SHP77 (cell line): ENCODE measurements around the gene NLGN1.
"Not testable (repeated sequence)": the region's sequence is repeated elsewhere in the genome, so short reads cannot be mapped to it uniquely, and the experiment has no call there.

Source experiments
- DNase-seq, 2 experiments: peaks; one replicate each; lab custom pipeline; 2025; lab: John Stamatoyannopoulos, UW

Gene NLGN1

GRCh38 chr3:173553635-173554280, 156.2 kb downstream of the NLGN1 start:
- peak; percentile 8 to 25 for DNase-seq

GRCh38 chr3:173556546-173556945, 159.0 kb downstream of the NLGN1 start:
- DNase-seq, result no peak

GRCh38 chr3:173567997-173568396, 170.5 kb downstream of the NLGN1 start:
- DNase-seq, result no peak

- DNase-seq, result no peak
Observed at GRCh38 chr3:173568623-173569022, 171.1 kb downstream of the NLGN1 start.

- no peak for DNase-seq
Observed at GRCh38 chr3:173583496-173583895, 186.0 kb downstream of the NLGN1 start.

- peak; percentile 11 to 42 for DNase-seq
Observed at GRCh38 chr3:173584093-173584837, 186.7 kb downstream of the NLGN1 start.

GRCh38 chr3:173584838-173585831, 187.6 kb downstream of the NLGN1 start:
- DNase-seq, result peak; percentile 66 to 79

GRCh38 chr3:173586166-173586565, 188.6 kb downstream of the NLGN1 start:
- peak in 1 of 2 experiments; percentile 1 for DNase-seq

- no peak for DNase-seq
Observed at GRCh38 chr3:173587055-173587454, 189.5 kb downstream of the NLGN1 start.

- DNase-seq, result no peak
Observed at GRCh38 chr3:173588556-173588955, 191.0 kb downstream of the NLGN1 start.

GRCh38 chr3:173589116-173589515, 191.6 kb downstream of the NLGN1 start:
- DNase-seq, result no peak

GRCh38 chr3:173591401-173591800, 193.9 kb downstream of the NLGN1 start:
- no peak for DNase-seq

GRCh38 chr3:173594881-173595280, 197.3 kb downstream of the NLGN1 start:
- not testable (repeated sequence) for DNase-seq

- DNase-seq, result no peak
Observed at GRCh38 chr3:173599673-173600072, 202.1 kb downstream of the NLGN1 start.

GRCh38 chr3:173614522-173614921, 217.0 kb downstream of the NLGN1 start:
- no peak for DNase-seq

- no peak for DNase-seq
Observed at GRCh38 chr3:173615661-173616060, 218.1 kb downstream of the NLGN1 start.

- DNase-seq, result no peak
Observed at GRCh38 chr3:173617490-173617889, 219.9 kb downstream of the NLGN1 start.

- DNase-seq, result no peak
Observed at GRCh38 chr3:173618148-173618547, 220.6 kb downstream of the NLGN1 start.

- DNase-seq, result no peak
Observed at GRCh38 chr3:173618703-173619102, 221.2 kb downstream of the NLGN1 start.

- no peak for DNase-seq
Observed at GRCh38 chr3:173622166-173622565, 224.6 kb downstream of the NLGN1 start.

- no peak for DNase-seq
Observed at GRCh38 chr3:173624086-173624485, 226.5 kb downstream of the NLGN1 start.

- DNase-seq, result no peak
Observed at GRCh38 chr3:173630849-173631248, 233.3 kb downstream of the NLGN1 start.
